ENCODE results near the gene ZNF438.

DNA sequence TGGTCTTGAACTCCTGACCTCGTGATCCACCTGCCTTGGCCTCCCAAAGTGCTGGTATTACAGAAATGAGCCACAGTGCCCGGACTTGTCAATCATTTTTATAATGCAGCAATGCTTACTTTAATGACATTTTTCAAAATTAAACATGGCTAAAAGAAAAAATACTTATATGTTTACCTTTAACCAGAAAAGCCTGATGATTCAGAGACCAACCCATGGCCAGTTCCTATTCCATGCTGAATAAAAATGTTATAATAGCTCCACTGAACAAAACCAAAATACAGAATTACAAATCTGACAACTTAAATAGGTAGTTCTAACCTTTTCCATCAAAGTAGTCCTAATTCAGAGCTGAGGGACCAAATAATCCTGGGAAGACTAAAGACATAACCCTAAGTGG is 21.6 kb downstream of the ZNF438 start:
- TF ChIP-seq, protein P1, sequence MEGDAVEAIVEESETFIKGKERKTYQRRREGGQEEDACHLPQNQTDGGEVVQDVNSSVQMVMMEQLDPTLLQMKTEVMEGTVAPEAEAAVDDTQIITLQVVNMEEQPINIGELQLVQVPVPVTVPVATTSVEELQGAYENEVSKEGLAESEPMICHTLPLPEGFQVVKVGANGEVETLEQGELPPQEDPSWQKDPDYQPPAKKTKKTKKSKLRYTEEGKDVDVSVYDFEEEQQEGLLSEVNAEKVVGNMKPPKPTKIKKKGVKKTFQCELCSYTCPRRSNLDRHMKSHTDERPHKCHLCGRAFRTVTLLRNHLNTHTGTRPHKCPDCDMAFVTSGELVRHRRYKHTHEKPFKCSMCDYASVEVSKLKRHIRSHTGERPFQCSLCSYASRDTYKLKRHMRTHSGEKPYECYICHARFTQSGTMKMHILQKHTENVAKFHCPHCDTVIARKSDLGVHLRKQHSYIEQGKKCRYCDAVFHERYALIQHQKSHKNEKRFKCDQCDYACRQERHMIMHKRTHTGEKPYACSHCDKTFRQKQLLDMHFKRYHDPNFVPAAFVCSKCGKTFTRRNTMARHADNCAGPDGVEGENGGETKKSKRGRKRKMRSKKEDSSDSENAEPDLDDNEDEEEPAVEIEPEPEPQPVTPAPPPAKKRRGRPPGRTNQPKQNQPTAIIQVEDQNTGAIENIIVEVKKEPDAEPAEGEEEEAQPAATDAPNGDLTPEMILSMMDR (conservative IDR thresholded peaks at IDR 0.05): no peak
- TF ChIP-seq ZFX (IDR thresholded peaks at IDR 0.05): no peak
